Body of pancreas (tissue), 4 donors: ENCODE measurements around the gene PCYT2.

Source experiments
- CTCF ChIP-seq, 7 experiments: fragments of 450-650 bp in 4 of 7; fragments of 200-600 bp in 3 of 7; sonication (generic) in 3 of 7; IDR thresholded peaks; one replicate each; pipeline ENCODE4 v1.5.1; 2016 to 2019; ENCODE audit warnings: antibody characterized with exemption in 7 of 7
- POLR2A ChIP-seq, 3 donors: fragments of 450-650 bp; IDR thresholded peaks; one replicate each; pipeline ENCODE4 v1.6.1; 2016; ENCODE audit warnings: antibody characterized with exemption in 3 of 3, mild to moderate bottlenecking in 2 of 3

- TF ChIP-seq CTCF (IDR thresholded peaks at IDR 0.05) (no peak), POLR2A (IDR thresholded peaks at IDR 0.05) (no peak)
Observed at GRCh38 chr17:81931557-81932332, 20.5 kb upstream of the PCYT2 start.
